Stimulated activated CD4-positive, alpha-beta T cell treated with anti-CD3 and anti-CD28 coated beads, TNF-alpha, amount 100 ng/mL, for 1 hour (primary cell): ENCODE data around the gene MTMR2.

Source experiments
- DNase-seq, 3 donors: peaks; one replicate each; pipeline ENCODE4 v3.0.0-alpha.2; 2020; ENCODE audit warnings: low read depth in 3 of 3, low spot score in 1 of 3

MTMR2 gene

DNA sequence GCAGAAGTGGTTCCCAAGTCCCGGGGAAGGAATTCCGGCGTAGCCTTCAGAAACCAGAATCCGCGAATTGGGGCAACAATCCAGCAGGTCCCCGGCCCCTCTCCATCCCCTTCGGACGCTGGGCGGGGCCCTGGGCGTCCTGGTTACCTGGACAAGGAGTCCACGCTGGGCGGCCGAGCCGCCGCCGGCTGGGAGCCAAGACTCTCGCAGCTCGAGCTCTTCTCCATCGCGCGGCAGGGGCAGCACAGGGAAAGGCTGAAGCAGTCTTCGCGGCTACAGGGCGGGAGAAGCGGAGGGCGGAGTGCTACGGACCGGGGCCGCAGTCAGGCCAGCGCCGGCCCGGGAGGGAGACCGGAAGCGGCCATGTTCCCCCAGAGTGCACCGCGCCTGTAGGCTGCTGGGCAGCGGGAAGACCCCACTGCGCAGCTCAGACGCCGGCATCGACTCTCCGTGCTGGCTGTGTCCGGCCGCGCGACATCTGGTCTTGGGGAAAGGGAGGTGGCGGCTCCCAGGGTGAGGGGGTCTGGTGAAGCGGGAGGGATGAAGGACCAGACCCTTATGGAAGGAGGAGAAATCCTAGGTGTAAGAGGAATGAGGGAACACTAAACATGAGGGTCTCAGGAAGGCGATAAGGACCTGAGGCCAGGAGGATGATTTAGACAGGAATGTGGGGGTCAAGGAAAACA lies at the start of gene MTMR2:
TSS of gene MTMR2 (minus strand) at position 380 of the 686 bp plus-strand sequence. CDS start at position 227, 153 bp downstream.
- peak in 2 of 3 donors; percentile 6 to 35 for DNase-seq

DNA sequence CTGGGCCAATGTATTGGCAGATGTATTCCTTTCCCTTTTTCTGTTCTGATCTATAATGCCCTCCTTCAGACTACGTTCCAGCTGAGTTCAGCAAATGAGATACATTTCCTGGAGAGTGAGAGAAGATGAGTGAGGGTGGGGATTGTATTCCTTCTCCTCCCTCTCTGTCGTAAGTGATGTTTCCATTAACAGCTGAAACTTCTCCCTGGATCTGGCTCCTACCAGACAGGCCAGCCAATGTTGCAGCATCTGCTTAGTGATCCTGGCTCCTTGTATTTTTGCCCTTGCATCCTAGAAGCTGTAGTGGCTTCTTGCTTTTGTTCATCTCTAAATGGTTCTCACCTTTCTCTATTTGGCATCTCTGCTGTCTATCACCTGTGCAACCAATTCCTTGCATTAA lies 48.2 kb upstream of the MTMR2 start:
- no peak for DNase-seq

DNA sequence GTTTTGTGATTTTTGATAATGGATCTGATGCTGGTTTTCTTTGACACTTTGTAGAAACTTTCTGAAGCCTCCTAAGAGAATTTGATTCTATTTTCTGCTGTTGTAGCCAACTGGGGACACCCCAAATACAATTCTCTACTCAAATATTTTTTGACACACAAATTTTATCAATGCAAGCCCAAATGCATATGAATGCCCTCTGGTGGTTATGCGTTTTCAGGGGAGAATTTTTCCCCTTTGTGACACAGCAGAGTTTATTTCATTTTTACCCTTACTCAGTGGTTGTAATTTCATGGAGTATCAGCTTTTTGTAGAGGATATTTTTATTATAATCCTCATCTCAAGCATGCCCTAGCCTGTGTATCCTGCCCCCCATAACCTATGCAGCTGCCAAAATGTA lies 44.7 kb upstream of the MTMR2 start:
- no peak for DNase-seq

DNA sequence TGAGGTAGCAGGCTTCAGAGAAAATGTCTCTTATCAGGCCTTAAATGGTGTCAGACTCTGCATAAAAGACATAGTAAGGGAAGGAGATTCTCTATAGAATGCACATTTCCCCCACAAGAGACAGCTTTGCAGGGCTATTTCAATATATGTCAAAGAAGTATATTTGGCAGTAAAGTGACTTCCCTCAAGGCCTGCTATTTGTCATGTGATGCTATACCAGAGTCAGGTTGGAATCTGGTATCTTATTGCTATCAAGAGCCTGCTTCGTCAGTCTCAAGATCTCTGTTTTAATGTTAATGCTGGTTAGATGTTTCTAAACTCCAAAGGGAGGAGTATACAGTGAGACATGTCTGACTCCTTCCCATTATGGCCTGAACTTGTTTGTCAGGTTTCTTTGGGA lies 40.4 kb upstream of the MTMR2 start:
- no peak for DNase-seq

DNA sequence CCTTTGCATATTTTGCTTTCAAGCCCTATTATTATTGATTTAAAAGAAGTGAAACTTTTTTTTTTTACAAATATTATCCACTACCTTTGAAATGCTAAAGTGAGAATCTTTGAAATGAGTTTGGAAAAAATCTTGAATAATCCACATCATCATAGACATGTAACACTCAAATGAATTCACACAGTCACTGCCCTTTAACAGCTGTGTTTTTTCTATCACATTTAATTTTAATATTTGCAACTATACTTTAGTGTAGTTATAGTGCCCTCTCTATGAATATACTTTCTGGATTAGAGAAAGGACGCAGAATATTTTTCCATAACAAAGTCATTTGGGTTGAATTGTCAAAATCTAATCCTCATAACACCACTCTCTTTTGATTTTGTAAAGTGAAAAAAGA lies 37.9 kb upstream of the MTMR2 start:
- DNase-seq: no peak

DNA sequence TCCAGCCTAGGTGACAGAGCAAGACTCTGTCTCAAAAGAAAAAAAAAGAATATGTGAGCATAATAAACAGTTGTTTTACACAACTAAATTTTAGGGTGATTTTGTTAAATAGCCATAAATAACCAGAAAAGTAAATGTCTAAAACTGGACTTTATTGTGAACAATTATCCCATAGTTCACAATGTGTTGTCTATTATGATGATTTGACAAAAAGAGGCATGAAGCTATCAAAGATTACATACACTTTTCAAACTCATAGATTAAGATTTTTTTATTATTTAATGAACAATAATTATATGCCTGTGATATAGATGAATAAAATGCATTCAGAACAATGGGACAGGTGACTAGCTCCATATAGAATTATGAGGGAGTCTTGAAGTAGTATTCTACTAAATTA lies 27.0 kb upstream of the MTMR2 start:
- DNase-seq: no peak

DNA sequence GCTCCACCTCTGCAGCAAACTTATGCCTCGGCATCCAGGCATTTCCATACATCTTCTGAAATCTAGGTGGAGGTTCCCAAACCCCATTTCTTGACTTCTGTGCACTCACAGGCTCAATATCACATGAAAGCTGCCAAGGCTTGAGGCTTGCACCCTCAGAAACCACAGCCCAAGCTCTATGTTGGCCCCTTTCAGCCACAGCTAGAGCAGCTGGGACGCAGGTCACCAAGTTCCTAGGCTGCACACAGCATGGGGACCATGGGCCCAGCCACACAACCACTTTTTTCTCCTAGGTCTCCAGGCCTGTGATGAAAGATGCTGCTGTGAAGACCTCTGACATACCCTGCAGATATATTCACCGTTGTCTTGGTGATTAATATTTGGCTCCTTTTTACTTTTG lies 24.7 kb upstream of the MTMR2 start:
- no peak for DNase-seq

DNA sequence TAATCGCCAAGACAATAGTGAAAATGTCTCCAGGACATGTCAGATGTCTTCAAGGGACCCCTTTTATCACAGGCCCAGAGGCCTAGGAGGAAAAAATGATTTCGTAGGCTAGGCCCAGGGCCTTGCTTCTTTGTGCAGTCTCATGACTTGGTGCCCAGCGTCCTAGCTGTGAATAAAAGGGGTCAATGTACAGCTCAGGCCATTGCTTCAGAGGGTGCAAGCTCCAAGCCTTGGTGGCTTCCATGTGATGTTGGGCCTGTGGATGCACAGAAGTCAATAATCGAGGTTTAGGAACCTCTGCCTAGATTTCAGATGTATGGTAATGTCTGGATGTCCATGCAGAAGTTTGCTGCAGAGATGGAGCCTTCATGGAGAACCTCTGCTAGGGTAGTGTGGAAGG lies 20.7 kb upstream of the MTMR2 start:
- DNase-seq: no peak

DNA sequence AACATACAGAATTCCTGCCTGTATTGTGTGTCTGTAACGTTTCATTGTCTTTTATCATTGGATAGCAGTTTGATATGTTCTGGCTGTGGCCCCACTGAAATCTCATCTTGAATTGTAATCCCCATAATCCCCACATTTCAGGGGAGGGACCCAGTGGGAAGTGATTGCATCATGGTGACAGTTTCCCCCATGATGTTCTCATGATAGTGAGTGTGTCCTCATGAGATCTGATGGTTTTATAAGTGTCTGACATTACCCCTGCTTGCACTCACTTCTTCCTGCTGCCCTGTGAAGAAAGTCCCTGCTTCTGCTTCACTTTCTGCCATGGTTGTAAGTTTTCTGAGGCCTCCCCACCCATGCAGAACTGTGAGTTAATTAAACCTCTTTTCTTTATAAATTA lies 19.6 kb upstream of the MTMR2 start:
- DNase-seq: no peak

DNA sequence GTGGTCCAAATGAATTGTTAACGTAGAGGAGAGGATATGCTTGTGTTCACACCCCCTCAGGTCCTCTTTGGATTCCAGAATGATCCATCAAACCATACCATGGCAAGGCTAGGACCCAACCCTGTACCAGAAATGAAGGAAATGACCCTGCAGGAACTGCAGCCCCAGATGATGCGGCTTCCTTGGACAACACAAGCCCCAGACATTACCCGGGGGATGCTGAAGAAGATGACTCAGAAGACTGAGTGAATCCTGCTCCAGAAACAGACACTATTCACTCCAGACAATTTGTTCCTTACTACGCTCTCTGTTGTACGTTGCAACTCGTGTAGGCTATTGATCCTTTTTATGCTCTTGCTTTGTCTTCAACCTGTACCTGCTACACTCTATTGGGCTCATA lies 15.2 kb upstream of the MTMR2 start:
- no peak for DNase-seq

DNA sequence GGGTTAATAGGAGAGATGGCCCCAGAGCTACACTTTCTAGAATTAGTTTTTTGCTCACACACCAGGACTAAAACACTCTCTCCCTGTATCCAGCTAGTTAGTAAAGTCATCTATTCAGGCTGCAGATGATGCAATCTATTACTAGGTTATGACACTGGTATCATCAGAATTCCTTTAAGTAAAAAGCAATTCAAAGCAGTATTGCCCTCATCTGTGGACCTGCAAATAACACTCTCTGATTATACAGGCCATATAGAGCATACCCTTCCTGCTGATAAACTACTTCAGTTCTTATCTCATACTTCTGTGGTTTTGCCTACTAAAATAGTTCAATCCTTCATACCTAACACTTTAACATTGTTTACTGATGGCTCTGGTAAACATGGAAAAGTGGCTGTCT lies 13.5 kb upstream of the MTMR2 start:
- DNase-seq: no peak

DNA sequence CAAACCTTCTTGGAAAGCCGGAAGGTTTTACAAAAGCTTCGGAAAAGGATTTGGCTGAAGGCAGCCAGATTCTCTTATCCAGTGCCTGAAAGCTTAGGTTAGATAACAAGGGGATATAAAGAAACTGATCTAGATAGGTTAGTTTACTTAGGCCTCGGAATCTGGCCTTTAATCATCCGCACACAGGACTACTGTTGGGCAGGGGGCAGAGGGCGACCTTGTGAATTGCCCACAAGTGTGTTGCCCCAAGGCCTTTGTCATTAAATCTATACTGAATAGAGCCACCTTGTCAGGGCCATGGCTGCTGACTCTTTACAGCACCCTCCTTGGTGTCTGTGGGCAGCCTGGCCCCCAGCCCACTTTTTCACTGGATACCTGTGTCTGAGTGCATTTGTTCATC lies 9.7 kb upstream of the MTMR2 start:
- DNase-seq: no peak

DNA sequence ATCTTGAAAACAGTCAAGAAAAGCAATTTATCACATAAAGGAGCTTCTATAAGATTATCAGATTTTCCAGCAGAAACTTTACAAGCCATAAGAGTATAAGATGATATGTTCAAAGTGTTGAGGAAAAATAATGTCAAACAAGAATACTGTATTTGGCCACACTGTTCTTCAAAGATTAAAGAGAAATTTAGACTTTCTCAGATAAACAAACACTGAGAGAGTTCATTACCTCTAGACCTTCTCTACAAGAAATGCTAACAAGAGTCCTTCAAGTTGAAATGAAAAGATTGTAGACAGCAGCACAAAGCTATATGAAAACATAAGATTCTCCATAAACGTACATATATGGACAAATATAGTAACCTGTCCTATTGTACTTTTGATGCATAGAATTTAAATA lies 8.0 kb upstream of the MTMR2 start:
- no peak for DNase-seq

DNA sequence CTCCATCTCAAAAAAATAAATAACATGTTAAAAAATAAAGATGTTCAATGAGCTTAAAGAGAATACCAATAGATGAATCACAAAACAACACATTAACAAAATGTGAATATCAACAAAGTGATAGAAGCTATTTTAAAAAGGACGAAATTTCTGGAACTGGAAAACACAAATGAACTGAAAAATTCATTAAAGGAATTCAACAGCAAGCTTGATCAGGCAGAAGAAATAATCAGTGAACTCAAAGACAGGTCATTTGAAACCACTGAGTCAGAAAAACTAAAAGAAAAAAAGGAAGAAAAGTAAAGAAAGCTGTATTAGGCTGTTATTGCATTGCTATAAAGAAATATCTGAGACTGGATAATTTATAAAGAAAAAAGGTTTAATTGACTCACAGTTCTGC lies 7.0 kb upstream of the MTMR2 start:
- DNase-seq: no peak

DNA sequence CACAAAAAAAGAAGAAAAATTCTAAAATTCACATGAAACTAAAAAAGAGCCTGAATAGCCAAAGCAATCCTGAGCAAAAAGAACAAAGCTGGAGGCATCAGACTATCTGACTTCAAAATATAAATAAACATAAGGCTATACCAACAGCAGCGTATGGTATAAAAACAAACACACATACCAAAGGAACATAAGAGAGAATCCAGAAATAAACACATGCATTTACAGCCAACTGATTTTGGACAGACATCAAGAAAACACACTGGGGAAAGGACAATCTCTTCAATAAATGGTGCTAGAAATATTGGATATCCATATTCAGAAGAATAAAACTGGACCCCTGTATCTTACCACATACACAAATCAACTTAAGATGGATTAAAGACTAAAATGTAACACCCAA lies 2.8 kb upstream of the MTMR2 start:
- no peak for DNase-seq

DNA sequence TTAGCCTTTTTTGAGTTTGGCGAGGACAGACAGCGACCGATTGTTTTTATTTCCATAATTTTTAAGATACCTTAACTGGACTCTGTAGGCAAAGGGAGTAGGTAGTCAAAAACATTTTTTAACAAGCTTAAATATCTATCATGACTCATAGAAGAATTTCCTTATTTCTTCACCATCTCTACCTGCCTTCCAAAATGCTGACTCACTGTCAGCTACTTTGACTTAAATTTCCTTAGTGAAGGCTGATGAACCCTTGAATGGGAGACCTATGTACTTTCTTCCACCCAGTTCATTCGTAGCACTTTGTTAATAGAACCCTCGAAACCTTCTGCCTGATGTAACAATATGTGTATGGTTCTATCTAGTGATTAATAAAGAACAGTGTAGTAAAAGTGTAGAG lies 1.1 kb upstream of the MTMR2 start:
- no peak for DNase-seq

DNA sequence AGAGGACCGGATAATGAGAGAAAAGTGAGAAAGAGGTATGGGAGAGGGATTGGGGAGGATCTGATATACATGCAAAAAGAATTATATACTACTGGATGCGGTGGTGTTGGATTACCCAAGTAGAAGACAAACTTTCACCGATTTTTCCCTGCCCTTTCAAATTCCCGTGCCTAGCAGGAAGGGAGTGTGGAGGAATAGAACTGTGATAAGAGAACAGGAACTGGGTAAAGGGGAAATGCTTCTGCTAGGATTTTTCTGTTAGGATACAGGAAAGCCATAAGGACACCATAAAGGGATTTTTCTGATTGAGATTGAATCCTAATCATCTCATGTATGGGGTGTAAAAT lies 480 bp upstream of the MTMR2 start:
- DNase-seq: no peak

DNA sequence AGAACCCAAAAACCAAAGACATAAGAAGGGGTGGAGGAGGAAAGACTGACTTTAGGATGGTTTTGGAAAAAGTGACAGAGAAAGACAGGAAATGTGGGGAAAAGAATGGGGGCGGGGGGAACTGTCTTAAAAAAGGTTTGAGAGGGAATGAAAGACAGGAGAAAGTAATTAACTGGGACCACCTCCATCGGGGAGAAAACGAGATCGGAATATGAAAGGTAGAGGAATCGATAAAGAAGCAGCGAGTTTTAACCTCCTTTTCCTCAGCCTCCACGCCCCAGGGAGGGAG lies 524 bp downstream of the MTMR2 start:
- no peak for DNase-seq

DNA sequence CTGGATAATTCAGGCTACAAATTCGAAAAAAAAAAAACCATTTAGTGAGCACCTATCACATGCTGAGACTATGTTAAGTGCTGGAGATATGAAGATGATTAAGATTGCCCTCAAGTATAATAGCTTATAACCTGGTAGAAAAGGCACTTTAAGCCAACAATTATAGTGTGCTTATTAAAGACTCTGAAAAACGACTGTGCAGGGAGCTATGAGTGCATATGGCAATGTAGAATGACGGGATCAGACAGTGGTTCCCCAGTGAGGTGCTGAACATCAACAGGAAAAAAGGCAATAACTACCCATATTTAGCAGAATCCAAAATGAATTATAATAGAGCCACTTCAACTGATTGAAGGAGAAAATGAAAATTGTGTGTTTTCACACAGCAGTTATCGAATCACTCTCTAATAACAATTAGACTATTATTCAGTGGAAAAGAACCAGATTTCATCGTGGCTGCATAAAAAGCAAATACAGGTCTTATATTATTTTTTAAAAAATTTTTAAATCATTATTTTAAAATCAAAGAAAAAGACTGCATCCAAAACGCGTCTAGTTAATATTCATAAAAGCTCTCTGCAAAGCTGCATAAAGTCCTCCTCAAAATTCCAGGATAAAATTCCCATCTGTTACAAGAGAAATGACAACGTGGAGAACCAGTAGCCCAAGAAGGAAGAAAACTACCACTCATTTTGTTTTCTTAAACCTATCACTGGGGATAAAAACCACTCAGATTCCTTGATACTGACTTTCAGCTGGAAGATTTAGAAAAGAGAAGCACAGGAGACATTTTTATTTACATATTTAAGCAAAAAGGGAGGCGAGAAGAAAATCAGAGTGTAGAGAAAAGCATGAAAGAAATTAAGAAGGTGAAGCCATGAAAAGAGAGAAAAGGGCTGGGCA lies 1.1 kb downstream of the MTMR2 start:
- no peak for DNase-seq

DNA sequence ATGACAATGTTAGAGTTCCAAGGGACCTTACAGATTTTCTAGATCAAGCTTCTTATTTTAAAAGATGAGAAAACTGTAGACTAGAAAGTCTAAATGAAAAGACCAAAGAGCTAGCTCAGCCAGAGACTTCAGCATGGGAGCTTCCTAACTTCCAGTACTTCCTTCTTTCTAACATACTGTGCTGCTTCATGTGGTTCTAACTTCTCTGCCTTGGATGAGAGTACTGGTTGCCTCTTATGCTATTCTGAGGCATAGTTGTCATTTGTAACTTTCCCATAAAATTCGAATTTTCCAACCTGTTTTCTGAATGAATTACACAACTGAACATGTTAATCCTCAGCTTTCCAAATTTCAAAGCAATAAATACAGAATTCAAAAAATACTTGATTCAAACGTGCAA lies 1.8 kb downstream of the MTMR2 start:
- DNase-seq: no peak

DNA sequence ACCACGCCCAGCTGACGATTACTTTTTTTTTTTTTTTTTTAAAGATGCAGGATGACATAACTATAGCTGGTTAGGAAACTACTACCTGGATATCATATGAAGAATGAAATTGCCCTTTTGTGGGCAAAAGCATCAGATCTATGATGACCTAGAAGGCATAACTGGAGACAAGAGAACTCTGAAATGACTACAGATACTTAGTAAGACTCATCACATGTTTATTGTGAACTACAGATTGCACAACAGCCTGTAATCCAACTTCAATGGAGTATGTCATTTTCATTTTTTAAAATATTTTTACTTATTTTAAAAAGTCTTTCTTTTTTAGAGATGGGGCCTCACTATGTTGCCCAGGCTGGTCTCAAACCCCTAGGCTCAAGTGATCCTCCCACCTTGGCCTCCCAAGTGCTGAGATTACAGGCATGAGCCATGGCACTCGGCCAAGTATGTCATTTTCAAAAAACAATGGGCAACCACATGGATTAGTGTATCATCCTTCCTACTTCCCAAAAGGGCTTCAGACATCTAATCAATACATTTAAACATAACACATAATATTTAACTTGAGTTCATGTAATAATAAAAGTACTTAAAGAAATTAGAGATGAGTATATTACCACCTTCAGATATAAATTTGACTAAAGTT lies 3.3 kb downstream of the MTMR2 start:
- DNase-seq: no peak

DNA sequence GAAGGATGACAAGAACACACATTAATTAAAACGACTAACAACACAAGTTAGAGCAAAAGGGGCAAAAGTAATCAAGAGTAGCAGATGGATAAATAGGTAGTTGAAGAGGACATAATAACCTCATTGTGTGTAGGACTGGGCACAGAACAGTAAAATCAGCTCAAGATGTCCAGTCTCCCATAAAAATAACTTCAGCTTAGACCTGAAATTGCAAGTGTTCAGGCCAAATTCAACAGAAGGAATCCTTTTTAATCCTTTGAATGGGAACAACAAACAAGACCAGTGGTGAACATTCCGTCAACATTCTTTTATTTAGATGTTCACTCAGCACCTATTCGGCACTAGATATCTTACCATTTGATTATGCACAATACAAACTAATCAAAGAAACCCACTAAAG lies 4.4 kb downstream of the MTMR2 start:
- DNase-seq: no peak

DNA sequence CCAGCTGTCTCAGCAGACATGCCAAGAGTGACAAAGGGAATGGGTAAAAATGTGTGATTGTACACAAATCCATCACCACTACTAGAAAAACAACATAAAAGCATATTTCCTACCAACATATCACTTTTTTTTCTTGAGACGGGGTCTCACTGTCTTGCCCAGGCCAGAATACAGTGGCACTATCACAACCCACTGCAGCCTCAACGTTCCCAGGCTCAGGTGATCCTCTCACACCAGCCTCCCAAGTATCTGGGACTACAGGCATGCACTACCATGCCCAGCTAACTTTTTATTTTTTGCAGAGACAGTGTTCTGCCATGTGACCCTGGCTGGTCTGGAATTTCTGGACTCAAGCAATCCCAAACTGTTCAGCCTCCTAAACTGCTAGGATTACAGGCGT lies 5.2 kb downstream of the MTMR2 start:
- DNase-seq: no peak
